ENCODE data around the gene FSIP1. TPM values are rescaled to one million over a fixed set of nuclear protein-coding genes. Genes with fewer than 3 reads are reported as not detected.

The FSIP1 gene
- polyA plus RNA-seq, 3 donors = 0.10 to 0.48 (median 0.21) TPM

- Histone ChIP-seq H3K36me3 (replicated peaks in 1 of 2; ENCODE audit: control insufficient read depth in 1 of 2, insufficient read depth in 2 of 2, low read length in 2 of 2) (no peaks in the 10 kb centered on the region), H2AFZ (ENCODE audit: insufficient read depth, low read depth, low read length, poor library complexity, severe bottlenecking) (no peak overlapping the region), H3K4me3 (replicated peaks in 1 of 3; ENCODE audit: low read depth in 2 of 3, low read length in 3 of 3) (no peak overlapping the region), H3K9me3 (replicated peaks in 1 of 2; ENCODE audit: control insufficient read depth in 1 of 2, insufficient read depth in 1 of 2, low read length in 2 of 2) (no peaks in the 10 kb centered on the region), H3K4me1 (ENCODE audit: control insufficient read depth in 1 of 2, insufficient read depth in 2 of 2, low read length in 2 of 2) (no peaks in the 10 kb centered on the region), H3K9ac (ENCODE audit: insufficient read depth, low read length, poor library complexity, severe bottlenecking) (no peak overlapping the region), H3K4me2 (replicated peaks; ENCODE audit: extremely low read depth, low read length, poor library complexity, severe bottlenecking) (no peak overlapping the region), H3K79me2 (ENCODE audit: insufficient read depth, low read length) (no peaks in the 10 kb centered on the region), H3K27me3 (ENCODE audit: control insufficient read depth in 2 of 2, insufficient read depth in 2 of 2, low read length in 2 of 2) (no peaks in the 10 kb centered on the region), H3K27ac (ENCODE audit: low read depth in 1 of 2, low read length in 2 of 2) (no peak overlapping the region), H4K20me1 (ENCODE audit: insufficient read depth, low read length) (no peaks in the 10 kb centered on the region)
- no peaks in the 10 kb centered on the region for H3K9me3 Mint-ChIP-seq
- DNase-seq = no peak
- no peaks in the 10 kb centered on the region for H3K4me1 Mint-ChIP-seq
- no peak overlapping the region for H3K27ac Mint-ChIP-seq
- no peaks in the 10 kb centered on the region for H3K36me3 Mint-ChIP-seq
- peaks cover 0 to 1% (median 0%) of the 10 kb centered on the region in 3 donors for H3K27me3 Mint-ChIP-seq (ENCODE audit: low read depth in 3 of 3)
- H3K4me3 Mint-ChIP-seq = no peak overlapping the region
- intact Hi-C loops (cut with micrococcal nuclease) = no loop called here
- WGBS (ENCODE audit: insufficient coverage) = 100% methylated on average over 2 of the region's 3 CpGs
- no peak for TF ChIP-seq CTCF (IDR thresholded peaks at IDR 0.05)
These were observed 110.0 kb downstream of the FSIP1 start for GRCh38 chr15:39672666-39673065.

GRCh38 chr15:39672184-39672583 lies 110.5 kb downstream of the FSIP1 start:
- H3K36me3 ChIP-seq (replicated peaks in 1 of 2; ENCODE audit: control insufficient read depth in 1 of 2, insufficient read depth in 2 of 2, low read length in 2 of 2) = no peaks in the 10 kb centered on the region
- H3K27me3 ChIP-seq (ENCODE audit: control insufficient read depth in 2 of 2, insufficient read depth in 2 of 2, low read length in 2 of 2) = no peaks in the 10 kb centered on the region
- Mint-ChIP-seq H3K36me3 (no peaks in the 10 kb centered on the region), H3K4me3 (no peak overlapping the region), H3K4me1 (no peaks in the 10 kb centered on the region), H3K27me3 (ENCODE audit: low read depth in 3 of 3) (peaks cover 0 to 1% (median 0%) of the 10 kb centered on the region in 3 donors), H3K9me3 (no peaks in the 10 kb centered on the region), H3K27ac (no peak overlapping the region)
- no peaks in the 10 kb centered on the region for H3K4me1 ChIP-seq (ENCODE audit: control insufficient read depth in 1 of 2, insufficient read depth in 2 of 2, low read length in 2 of 2)
- intact Hi-C loops (cut with micrococcal nuclease) = no loop called here
- no peak for TF ChIP-seq CTCF (IDR thresholded peaks at IDR 0.05)
- H4K20me1 ChIP-seq (ENCODE audit: insufficient read depth, low read length) = no peaks in the 10 kb centered on the region
- no peak overlapping the region for H2AFZ ChIP-seq (ENCODE audit: insufficient read depth, low read depth, low read length, poor library complexity, severe bottlenecking)
- no peak overlapping the region for H3K4me2 ChIP-seq (replicated peaks; ENCODE audit: extremely low read depth, low read length, poor library complexity, severe bottlenecking)
- no peaks in the 10 kb centered on the region for H3K79me2 ChIP-seq (ENCODE audit: insufficient read depth, low read length)
- no peak overlapping the region for H3K27ac ChIP-seq (ENCODE audit: low read depth in 1 of 2, low read length in 2 of 2)
- no peaks in the 10 kb centered on the region for H3K9me3 ChIP-seq (replicated peaks in 1 of 2; ENCODE audit: control insufficient read depth in 1 of 2, insufficient read depth in 1 of 2, low read length in 2 of 2)
- DNase-seq = no peak
- H3K4me3 ChIP-seq (replicated peaks in 1 of 3; ENCODE audit: low read depth in 2 of 3, low read length in 3 of 3) = no peak overlapping the region
- WGBS (ENCODE audit: insufficient coverage) = 100% methylated on average over 3 of the region's 6 CpGs
- no peak overlapping the region for H3K9ac ChIP-seq (ENCODE audit: insufficient read depth, low read length, poor library complexity, severe bottlenecking)

All from CD14-positive monocyte (primary cell).